HepG2 (cell line): ENCODE results near the gene C2orf76.

ENCODE experiments used
- KLF12 ChIP-seq: sonication (generic); formaldehyde crosslinking; IDR thresholded peaks from 2 replicates; pipeline ENCODE4 v1.4.0; 2020; ENCODE audit warnings: missing genetic modification reagents, borderline replicate concordance
- POLR2A ChIP-seq, 2 experiments: IDR thresholded peaks; 2 replicates each; pipeline ENCODE4 v1.6.1; 2011; ENCODE audit warnings: low read depth in 2 of 2, low read length in 2 of 2, mild to moderate bottlenecking in 1 of 2, moderate library complexity in 1 of 2; ENCODE audit not compliant: insufficient read depth in 1 of 2
- SALL2 ChIP-seq: sonication (generic); formaldehyde crosslinking; IDR thresholded peaks from 2 replicates; pipeline ENCODE4 v1.8.1; 2023; ENCODE audit warnings: mild to moderate bottlenecking, missing genetic modification reagents, inconsistent platforms
- YY1 ChIP-seq: IDR thresholded peaks from 2 replicates; pipeline ENCODE4 v1.6.1; 2011; ENCODE audit warnings: low read length, low read depth, moderate library complexity, mild to moderate bottlenecking; ENCODE audit not compliant: insufficient read depth, insufficient replicate concordance
- ZNF484 ChIP-seq: sonication (generic); formaldehyde crosslinking; IDR thresholded peaks from 2 replicates; pipeline ENCODE4 v1.5.1; 2020; ENCODE audit warnings: mild to moderate bottlenecking, low read depth, missing genetic modification reagents, borderline replicate concordance
- ZNF768 ChIP-seq: sonication (generic); formaldehyde crosslinking; IDR thresholded peaks from 2 replicates; pipeline ENCODE4 v1.4.0; 2020; ENCODE audit warnings: missing genetic modification reagents

DNA sequence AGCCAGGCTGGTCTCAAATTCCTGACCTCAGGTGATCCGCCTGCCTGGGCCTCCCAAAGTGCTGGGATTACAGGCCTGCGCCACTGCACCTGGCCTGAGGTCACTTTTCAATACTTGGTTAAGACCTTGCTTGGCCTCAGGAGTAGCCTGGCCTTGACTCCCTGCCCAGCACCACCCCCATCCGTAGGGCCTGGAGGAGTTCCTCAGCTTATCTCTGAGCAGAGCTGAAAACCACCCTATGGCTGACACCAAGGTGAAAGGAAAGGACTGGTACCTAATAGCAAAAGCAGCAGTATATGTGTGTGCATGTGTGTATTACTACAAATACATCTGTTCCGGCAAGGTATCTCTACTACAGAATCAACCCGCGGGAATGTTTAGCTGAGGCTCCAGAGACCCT lies 87.0 kb downstream of the C2orf76 start:
- no peak for TF ChIP-seq KLF12
- no peak for TF ChIP-seq ZNF768 (CRISPR knock-in tag)
- no peak for TF ChIP-seq SALL2 (CRISPR knock-in tag)
- no peak for TF ChIP-seq ZNF484 (CRISPR knock-in tag)
- TF ChIP-seq YY1 = no peak
- no peak for TF ChIP-seq POLR2A (IDR thresholded peaks at IDR 0.05; ENCODE audit: insufficient read depth in 1 of 2, low read depth in 2 of 2, low read length in 2 of 2)
